Memory B cell (primary cell): ENCODE data around the gene ZDHHC11B.
"Not testable (repeated sequence)": the region's sequence is repeated elsewhere in the genome, so short reads cannot be mapped to it uniquely, and the experiment has no call there.

Experiments used
- ATAC-seq: fragments of 150-1000 bp; cut with Tn5 transposase; 2 replicates; pipeline ENCODE4 v1.10.0; 2021; ENCODE audit warnings: low read depth, mild to moderate bottlenecking, moderate library complexity
- DNase-seq, 2 donors: peaks; one replicate each; pipeline ENCODE4 v3.0.0; 2022; ENCODE audit warnings: low spot score in 2 of 2
- H3K27ac Mint-ChIP-seq: one replicate; pipeline ENCODE4 v1.8.0; 2022; ENCODE audit warnings: mild to moderate bottlenecking, moderate library complexity, mixed read lengths
- H3K27me3 Mint-ChIP-seq: one replicate; pipeline ENCODE4 v1.8.0; 2022; ENCODE audit warnings: mixed read lengths
- H3K36me3 Mint-ChIP-seq: one replicate; pipeline ENCODE4 v1.8.0; 2022; ENCODE audit warnings: mild to moderate bottlenecking, mixed read lengths
- H3K4me1 Mint-ChIP-seq: one replicate; pipeline ENCODE4 v1.8.0; 2022; ENCODE audit warnings: mixed read lengths
- H3K4me3 Mint-ChIP-seq: one replicate; pipeline ENCODE4 v1.8.0; 2022; ENCODE audit warnings: mild to moderate bottlenecking, moderate library complexity, mixed read lengths
- H3K9me3 Mint-ChIP-seq: one replicate; pipeline ENCODE4 v1.8.0; 2022; ENCODE audit warnings: mixed read lengths

Gene ZDHHC11B

GRCh38 chr5:757931-758697, 26.4 kb downstream of the ZDHHC11B start:
- Mint-ChIP-seq H3K27ac (no peak overlapping the region), H3K27me3 (peaks cover 19% of the 10 kb centered on the region), H3K4me1 (no peaks in the 10 kb centered on the region), H3K4me3 (no peak overlapping the region), H3K36me3 (no peaks in the 10 kb centered on the region), H3K9me3 (no peaks in the 10 kb centered on the region)
- DNase-seq (no peak), ATAC-seq (no peak)

GRCh38 chr5:757346-757930, 27.1 kb downstream of the ZDHHC11B start:
- H3K4me1 Mint-ChIP-seq = no peaks in the 10 kb centered on the region
- ATAC-seq (no peak), DNase-seq (no peak)
- H3K9me3 Mint-ChIP-seq = no peaks in the 10 kb centered on the region
- no peak overlapping the region for H3K27ac Mint-ChIP-seq
- peaks cover 19% of the 10 kb centered on the region for H3K27me3 Mint-ChIP-seq
- H3K36me3 Mint-ChIP-seq = no peaks in the 10 kb centered on the region
- H3K4me3 Mint-ChIP-seq = no peak overlapping the region

- H3K27ac Mint-ChIP-seq = no peak overlapping the region
- peaks cover 19% of the 10 kb centered on the region for H3K27me3 Mint-ChIP-seq
- H3K4me1 Mint-ChIP-seq = no peaks in the 10 kb centered on the region
- H3K9me3 Mint-ChIP-seq = no peaks in the 10 kb centered on the region
- no peaks in the 10 kb centered on the region for H3K36me3 Mint-ChIP-seq
- ATAC-seq (no peak), DNase-seq (no peak)
- no peak overlapping the region for H3K4me3 Mint-ChIP-seq
Observed at GRCh38 chr5:756865-757345, 27.6 kb downstream of the ZDHHC11B start.

- H3K27me3 Mint-ChIP-seq = peaks cover 19% of the 10 kb centered on the region
- DNase-seq (no peak), ATAC-seq (no peak)
- no peak overlapping the region for H3K27ac Mint-ChIP-seq
- no peaks in the 10 kb centered on the region for H3K4me1 Mint-ChIP-seq
- no peak overlapping the region for H3K4me3 Mint-ChIP-seq
- H3K9me3 Mint-ChIP-seq = no peaks in the 10 kb centered on the region
- no peaks in the 10 kb centered on the region for H3K36me3 Mint-ChIP-seq
Observed at GRCh38 chr5:756171-756570, 28.4 kb downstream of the ZDHHC11B start.

GRCh38 chr5:754143-754632, 30.3 kb downstream of the ZDHHC11B start:
- not testable (repeated sequence) for ATAC-seq, H3K36me3 Mint-ChIP-seq, DNase-seq, H3K9me3 Mint-ChIP-seq, H3K4me1 Mint-ChIP-seq, H3K4me3 Mint-ChIP-seq, H3K27ac Mint-ChIP-seq
- H3K27me3 Mint-ChIP-seq = peaks cover 16% of the 10 kb centered on the region

- not testable (repeated sequence) for H3K4me3 Mint-ChIP-seq, DNase-seq, H3K9me3 Mint-ChIP-seq, H3K27ac Mint-ChIP-seq, ATAC-seq, H3K4me1 Mint-ChIP-seq, H3K36me3 Mint-ChIP-seq
- H3K27me3 Mint-ChIP-seq = peaks cover 15% of the 10 kb centered on the region
Observed at GRCh38 chr5:753567-754142, 30.9 kb downstream of the ZDHHC11B start.

GRCh38 chr5:752532-753115, 31.9 kb downstream of the ZDHHC11B start:
- not testable (repeated sequence) for DNase-seq, H3K4me1 Mint-ChIP-seq, H3K9me3 Mint-ChIP-seq, H3K27ac Mint-ChIP-seq, H3K36me3 Mint-ChIP-seq, ATAC-seq, H3K4me3 Mint-ChIP-seq
- H3K27me3 Mint-ChIP-seq = peaks cover 15% of the 10 kb centered on the region

GRCh38 chr5:751992-752391, 32.5 kb downstream of the ZDHHC11B start:
- H3K27ac Mint-ChIP-seq, ATAC-seq, DNase-seq, H3K4me3 Mint-ChIP-seq, H3K9me3 Mint-ChIP-seq, H3K4me1 Mint-ChIP-seq, H3K36me3 Mint-ChIP-seq: not testable (repeated sequence)
- peaks cover 11% of the 10 kb centered on the region for H3K27me3 Mint-ChIP-seq

- H3K9me3 Mint-ChIP-seq = no peaks in the 10 kb centered on the region
- H3K4me3 Mint-ChIP-seq = no peak overlapping the region
- ATAC-seq = no peak
- H3K36me3 Mint-ChIP-seq = no peaks in the 10 kb centered on the region
- DNase-seq = no peak
- no peak overlapping the region for H3K27ac Mint-ChIP-seq
- peaks cover 9% of the 10 kb centered on the region for H3K27me3 Mint-ChIP-seq
- H3K4me1 Mint-ChIP-seq = no peaks in the 10 kb centered on the region
Observed at GRCh38 chr5:751496-751895, 33.0 kb downstream of the ZDHHC11B start.

GRCh38 chr5:750226-750625, 34.3 kb downstream of the ZDHHC11B start:
- DNase-seq, ATAC-seq, H3K4me3 Mint-ChIP-seq, H3K27me3 Mint-ChIP-seq, H3K9me3 Mint-ChIP-seq, H3K27ac Mint-ChIP-seq, H3K4me1 Mint-ChIP-seq, H3K36me3 Mint-ChIP-seq: not testable (repeated sequence)

GRCh38 chr5:749101-749670, 35.3 kb downstream of the ZDHHC11B start:
- ATAC-seq (no peak), DNase-seq (no peak)
- H3K4me1 Mint-ChIP-seq = no peaks in the 10 kb centered on the region
- no peak overlapping the region for H3K4me3 Mint-ChIP-seq
- H3K27me3 Mint-ChIP-seq = peaks cover 2% of the 10 kb centered on the region
- no peaks in the 10 kb centered on the region for H3K36me3 Mint-ChIP-seq
- H3K27ac Mint-ChIP-seq = no peak overlapping the region
- H3K9me3 Mint-ChIP-seq = no peaks in the 10 kb centered on the region

- H3K4me1 Mint-ChIP-seq, DNase-seq, H3K9me3 Mint-ChIP-seq, ATAC-seq, H3K36me3 Mint-ChIP-seq, H3K27me3 Mint-ChIP-seq, H3K27ac Mint-ChIP-seq, H3K4me3 Mint-ChIP-seq: not testable (repeated sequence)
Observed at GRCh38 chr5:748011-748980, 36.2 kb downstream of the ZDHHC11B start.

- not testable (repeated sequence) for ATAC-seq
Observed at GRCh38 chr5:747303-747844, 37.2 kb downstream of the ZDHHC11B start.

More at GRCh38 chr5:747303-747844, 37.2 kb downstream of the ZDHHC11B start:
- DNase-seq, H3K36me3 Mint-ChIP-seq, H3K27ac Mint-ChIP-seq, H3K9me3 Mint-ChIP-seq, H3K4me3 Mint-ChIP-seq, H3K4me1 Mint-ChIP-seq, H3K27me3 Mint-ChIP-seq: not testable (repeated sequence)
